ENCODE results near the gene HIP1R. TPM values are rescaled to one million over a fixed set of nuclear protein-coding genes. Genes with fewer than 3 reads are reported as not detected.
"Not testable (repeated sequence)": the region's sequence is repeated elsewhere in the genome, so short reads cannot be mapped to it uniquely, and the experiment has no call there.

Gene HIP1R, protein sequence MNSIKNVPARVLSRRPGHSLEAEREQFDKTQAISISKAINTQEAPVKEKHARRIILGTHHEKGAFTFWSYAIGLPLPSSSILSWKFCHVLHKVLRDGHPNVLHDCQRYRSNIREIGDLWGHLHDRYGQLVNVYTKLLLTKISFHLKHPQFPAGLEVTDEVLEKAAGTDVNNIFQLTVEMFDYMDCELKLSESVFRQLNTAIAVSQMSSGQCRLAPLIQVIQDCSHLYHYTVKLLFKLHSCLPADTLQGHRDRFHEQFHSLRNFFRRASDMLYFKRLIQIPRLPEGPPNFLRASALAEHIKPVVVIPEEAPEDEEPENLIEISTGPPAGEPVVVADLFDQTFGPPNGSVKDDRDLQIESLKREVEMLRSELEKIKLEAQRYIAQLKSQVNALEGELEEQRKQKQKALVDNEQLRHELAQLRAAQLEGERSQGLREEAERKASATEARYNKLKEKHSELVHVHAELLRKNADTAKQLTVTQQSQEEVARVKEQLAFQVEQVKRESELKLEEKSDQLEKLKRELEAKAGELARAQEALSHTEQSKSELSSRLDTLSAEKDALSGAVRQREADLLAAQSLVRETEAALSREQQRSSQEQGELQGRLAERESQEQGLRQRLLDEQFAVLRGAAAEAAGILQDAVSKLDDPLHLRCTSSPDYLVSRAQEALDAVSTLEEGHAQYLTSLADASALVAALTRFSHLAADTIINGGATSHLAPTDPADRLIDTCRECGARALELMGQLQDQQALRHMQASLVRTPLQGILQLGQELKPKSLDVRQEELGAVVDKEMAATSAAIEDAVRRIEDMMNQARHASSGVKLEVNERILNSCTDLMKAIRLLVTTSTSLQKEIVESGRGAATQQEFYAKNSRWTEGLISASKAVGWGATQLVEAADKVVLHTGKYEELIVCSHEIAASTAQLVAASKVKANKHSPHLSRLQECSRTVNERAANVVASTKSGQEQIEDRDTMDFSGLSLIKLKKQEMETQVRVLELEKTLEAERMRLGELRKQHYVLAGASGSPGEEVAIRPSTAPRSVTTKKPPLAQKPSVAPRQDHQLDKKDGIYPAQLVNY
- total RNA-seq, result 76.3 TPM

GRCh38 chr12:122834921-122835749, at the start of gene HIP1R:
Gene HIP1R, plus strand, starts transcription at chr12:122835457. Its CDS starts 94 bp downstream, at chr12:122835551.
- peaks cover 32% of the 10 kb centered on the region for H3K4me1 ChIP-seq (ENCODE audit: insufficient read depth, low read length)
- no peaks in the 10 kb centered on the region for H3K9me3 ChIP-seq (ENCODE audit: low read depth, low read length)
- peak within 1 kb of the TSS; percentile 63 for H3K4me3 ChIP-seq (ENCODE audit: low read length)
- peaks cover 3% of the 10 kb centered on the region for H3K27me3 ChIP-seq (ENCODE audit: insufficient read depth, low read length)

GRCh38 chr12:122785503-122785902, 49.8 kb upstream of the HIP1R start:
- no peaks in the 10 kb centered on the region for H3K4me1 ChIP-seq (ENCODE audit: insufficient read depth, low read length)
- H3K4me3 ChIP-seq (ENCODE audit: low read length), result no peak overlapping the region
- H3K9me3 ChIP-seq (ENCODE audit: low read depth, low read length), result no peaks in the 10 kb centered on the region
- H3K27me3 ChIP-seq (ENCODE audit: insufficient read depth, low read length), result no peaks in the 10 kb centered on the region

DNA sequence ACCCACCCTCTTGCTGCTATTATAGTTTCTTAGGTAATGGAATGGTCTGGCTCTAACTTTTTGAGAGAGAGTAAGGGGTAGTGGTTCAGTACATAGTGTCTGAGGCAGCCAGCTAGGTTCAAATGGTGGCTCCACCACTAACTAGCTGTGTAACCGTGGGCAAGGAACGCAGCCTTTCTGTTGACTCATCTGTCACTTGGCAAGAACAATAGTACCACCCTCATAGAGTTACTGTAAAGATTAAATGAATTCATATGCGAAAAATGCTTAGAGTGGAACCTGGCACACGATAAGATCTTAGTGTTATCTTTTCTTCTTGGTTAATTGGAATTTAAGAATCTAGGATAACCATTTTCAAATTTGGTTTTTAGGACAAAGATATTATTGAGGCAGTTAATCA, 46.9 kb upstream of the HIP1R start:
- Histone ChIP-seq H3K27me3 (ENCODE audit: insufficient read depth, low read length) (no peaks in the 10 kb centered on the region), H3K4me3 (ENCODE audit: low read length) (no peak overlapping the region), H3K9me3 (ENCODE audit: low read depth, low read length) (no peaks in the 10 kb centered on the region), H3K4me1 (ENCODE audit: insufficient read depth, low read length) (no peaks in the 10 kb centered on the region)

DNA sequence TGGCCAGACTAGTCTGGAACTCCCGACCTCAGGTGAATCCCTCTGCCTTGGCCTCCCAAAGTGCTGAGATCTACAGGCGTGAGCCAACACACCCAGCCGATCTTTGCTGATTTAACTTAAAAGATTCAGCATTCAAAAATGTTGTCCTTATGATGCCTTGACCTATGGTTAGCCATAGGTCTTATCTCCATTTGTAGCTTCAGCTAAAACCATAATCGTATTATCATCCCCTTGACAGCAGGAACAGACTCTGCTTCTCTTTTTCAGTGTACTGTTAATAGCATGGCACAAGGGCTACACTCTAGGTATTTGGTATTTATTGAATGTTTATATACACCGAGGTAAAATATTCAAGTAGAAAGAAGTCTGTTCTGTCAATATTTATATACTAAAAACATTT, 45.6 kb upstream of the HIP1R start:
- Histone ChIP-seq H3K4me1 (ENCODE audit: insufficient read depth, low read length) (peaks cover 4% of the 10 kb centered on the region), H3K27me3 (ENCODE audit: insufficient read depth, low read length) (no peaks in the 10 kb centered on the region), H3K4me3 (ENCODE audit: low read length) (no peak overlapping the region), H3K9me3 (ENCODE audit: low read depth, low read length) (no peaks in the 10 kb centered on the region)

DNA sequence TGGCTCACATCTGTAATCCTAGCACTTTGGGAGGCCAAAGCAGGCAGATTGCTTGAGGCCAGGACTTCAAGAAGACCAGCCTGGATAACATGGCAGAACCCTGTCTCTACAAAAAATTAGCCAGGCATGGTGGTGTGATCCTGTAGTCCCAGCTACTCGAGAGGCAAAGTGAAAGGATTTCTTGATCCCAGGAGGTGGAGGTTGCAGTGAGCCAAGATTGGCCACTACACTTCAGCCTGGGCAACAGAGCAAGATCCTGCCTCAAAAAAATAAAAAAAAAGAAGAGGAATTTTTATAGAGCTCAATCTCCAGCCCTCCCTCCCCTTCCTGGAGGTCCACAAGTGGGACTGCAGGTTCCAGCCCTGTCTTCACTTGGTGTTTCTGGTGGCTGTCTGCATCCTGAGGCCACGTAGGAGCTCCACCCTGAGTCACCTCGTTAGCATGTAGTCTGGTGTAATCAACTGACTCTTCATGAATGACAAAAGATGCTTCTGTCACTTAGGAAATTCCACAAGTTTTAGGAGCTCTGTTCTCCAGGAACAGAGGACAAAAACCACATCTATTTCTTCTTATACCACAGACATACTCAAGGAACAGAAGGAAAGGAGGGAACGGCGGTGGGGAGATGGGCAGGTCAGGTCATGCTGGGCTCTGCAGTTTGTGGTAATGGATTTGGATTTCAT, 44.7 kb upstream of the HIP1R start:
- Histone ChIP-seq H3K27me3 (ENCODE audit: insufficient read depth, low read length) (no peaks in the 10 kb centered on the region), H3K4me3 (ENCODE audit: low read length) (no peak overlapping the region), H3K9me3 (ENCODE audit: low read depth, low read length) (no peaks in the 10 kb centered on the region), H3K4me1 (ENCODE audit: insufficient read depth, low read length) (peaks cover 4% of the 10 kb centered on the region)

- Histone ChIP-seq H3K4me1 (ENCODE audit: insufficient read depth, low read length) (peaks cover 10% of the 10 kb centered on the region), H3K4me3 (ENCODE audit: low read length) (no peak overlapping the region), H3K27me3 (ENCODE audit: insufficient read depth, low read length) (no peaks in the 10 kb centered on the region), H3K9me3 (ENCODE audit: low read depth, low read length) (no peaks in the 10 kb centered on the region)
Observed at GRCh38 chr12:122793685-122794106, 41.6 kb upstream of the HIP1R start.

DNA sequence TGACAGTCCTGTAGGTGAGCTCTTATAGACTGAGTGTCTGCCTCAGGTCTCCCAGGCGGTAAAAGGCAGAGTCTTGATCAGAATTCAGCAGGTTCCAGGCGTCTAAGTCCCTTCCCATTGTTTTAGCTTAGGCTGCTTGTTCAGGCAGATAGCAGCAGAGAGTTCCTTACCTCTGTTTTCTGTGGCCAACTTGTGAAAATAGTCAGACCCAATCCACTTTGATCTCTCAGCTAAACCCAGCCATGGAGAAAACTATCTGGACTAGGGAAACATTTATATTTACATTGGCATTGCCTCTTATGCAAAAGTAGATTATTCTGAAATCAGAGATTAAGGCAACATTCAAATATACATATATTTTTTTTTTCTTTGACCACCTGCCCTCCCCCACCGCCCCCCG, 39.5 kb upstream of the HIP1R start:
- Histone ChIP-seq H3K27me3 (ENCODE audit: insufficient read depth, low read length) (no peaks in the 10 kb centered on the region), H3K9me3 (ENCODE audit: low read depth, low read length) (no peaks in the 10 kb centered on the region)

DNA sequence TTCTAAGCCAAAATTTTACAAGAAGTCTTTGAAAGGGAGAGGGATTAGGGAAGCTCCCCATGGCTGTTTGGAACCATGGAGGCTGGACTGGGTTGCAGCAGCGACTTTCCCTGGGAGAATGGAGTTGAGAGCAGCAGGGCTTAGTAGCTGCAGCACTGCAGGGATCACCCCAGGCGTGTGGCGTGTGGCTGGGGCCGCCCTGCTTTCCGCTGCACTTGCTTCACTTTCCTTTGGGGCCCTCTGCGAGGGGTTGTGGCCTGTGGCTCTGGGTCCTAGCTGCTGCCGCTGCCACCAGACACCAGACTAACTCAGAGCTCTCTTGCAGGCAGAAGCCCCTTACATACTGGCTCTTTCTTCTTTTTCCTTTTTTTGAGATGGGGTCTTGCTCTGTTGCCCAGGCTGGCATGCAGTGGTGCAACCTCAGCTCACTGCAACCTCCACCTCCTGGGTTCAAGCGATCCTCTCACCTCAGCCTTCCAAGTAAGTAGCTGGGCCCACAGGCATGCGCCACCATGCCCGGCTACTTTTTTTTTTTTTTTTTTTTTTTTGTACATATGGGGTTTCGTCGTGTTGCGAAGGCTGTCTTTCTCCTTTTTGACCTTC, 35.5 kb upstream of the HIP1R start:
- peaks cover 17% of the 10 kb centered on the region for H3K4me1 ChIP-seq (ENCODE audit: insufficient read depth, low read length)
- H3K4me3 ChIP-seq (ENCODE audit: low read length), result no peak overlapping the region
- H3K9me3 ChIP-seq (ENCODE audit: low read depth, low read length), result no peaks in the 10 kb centered on the region
- no peaks in the 10 kb centered on the region for H3K27me3 ChIP-seq (ENCODE audit: insufficient read depth, low read length)

More for the DNA sequence above, 39.5 kb upstream of the HIP1R start:
- Histone ChIP-seq H3K4me3 (ENCODE audit: low read length) (no peak overlapping the region), H3K4me1 (ENCODE audit: insufficient read depth, low read length) (peaks cover 22% of the 10 kb centered on the region)

GRCh38 chr12:122803937-122804336, 31.3 kb upstream of the HIP1R start:
- Histone ChIP-seq H3K4me1 (ENCODE audit: insufficient read depth, low read length) (peaks cover 15% of the 10 kb centered on the region), H3K9me3 (ENCODE audit: low read depth, low read length) (no peaks in the 10 kb centered on the region), H3K27me3 (ENCODE audit: insufficient read depth, low read length) (no peaks in the 10 kb centered on the region), H3K4me3 (ENCODE audit: low read length) (no peak overlapping the region)

DNA sequence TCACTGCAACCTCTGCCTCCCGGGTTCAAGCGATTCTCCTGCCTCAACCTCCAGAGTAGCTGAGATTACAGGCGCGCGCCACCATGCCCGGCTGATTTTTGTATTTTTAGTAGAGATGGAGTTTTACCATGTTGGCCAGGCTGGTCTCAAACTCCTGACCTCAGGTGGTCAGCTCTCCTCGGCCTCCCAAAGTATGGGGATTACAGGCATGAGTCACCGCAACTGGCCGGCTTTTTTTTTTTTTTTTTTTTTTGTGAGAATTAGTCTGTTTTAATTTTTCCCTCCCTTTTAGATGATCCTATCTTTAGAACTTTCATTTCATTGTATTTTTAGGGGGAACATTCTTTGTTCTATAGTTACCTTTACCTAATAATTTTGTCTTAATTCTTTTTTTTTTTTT, 30.3 kb upstream of the HIP1R start:
- H3K4me3 ChIP-seq (ENCODE audit: low read length); H3K9me3 ChIP-seq (ENCODE audit: low read depth, low read length); H3K4me1 ChIP-seq (ENCODE audit: insufficient read depth, low read length); H3K27me3 ChIP-seq (ENCODE audit: insufficient read depth, low read length): not testable (repeated sequence)

GRCh38 chr12:122807651-122808050, 27.6 kb upstream of the HIP1R start:
- no peaks in the 10 kb centered on the region for H3K27me3 ChIP-seq (ENCODE audit: insufficient read depth, low read length)
- no peak overlapping the region for H3K4me3 ChIP-seq (ENCODE audit: low read length)
- H3K4me1 ChIP-seq (ENCODE audit: insufficient read depth, low read length), result peaks cover 4% of the 10 kb centered on the region
- H3K9me3 ChIP-seq (ENCODE audit: low read depth, low read length), result no peaks in the 10 kb centered on the region

GRCh38 chr12:122811777-122812176, 23.5 kb upstream of the HIP1R start:
- H3K4me1 ChIP-seq (ENCODE audit: insufficient read depth, low read length), result peaks cover 11% of the 10 kb centered on the region
- H3K27me3 ChIP-seq (ENCODE audit: insufficient read depth, low read length), result no peaks in the 10 kb centered on the region
- no peaks in the 10 kb centered on the region for H3K9me3 ChIP-seq (ENCODE audit: low read depth, low read length)
- H3K4me3 ChIP-seq (ENCODE audit: low read length), result no peak overlapping the region

GRCh38 chr12:122813310-122813713, 21.9 kb upstream of the HIP1R start:
- Histone ChIP-seq H3K4me1 (ENCODE audit: insufficient read depth, low read length) (peaks cover 11% of the 10 kb centered on the region), H3K27me3 (ENCODE audit: insufficient read depth, low read length) (no peaks in the 10 kb centered on the region), H3K9me3 (ENCODE audit: low read depth, low read length) (no peaks in the 10 kb centered on the region), H3K4me3 (ENCODE audit: low read length) (no peak overlapping the region)
